HepG2 (cell line): ENCODE measurements around the gene GOT2. TPM values are rescaled to one million over a fixed set of nuclear protein-coding genes. Genes with fewer than 3 reads are reported as not detected.
A peak's percentile ranks its signal among the peaks of the same experiment; 100 is the strongest.

Source experiments
- ARID4A ChIP-seq: sonication (generic); formaldehyde crosslinking; IDR thresholded peaks from 2 replicates; pipeline ENCODE4 v1.5.0; 2020; ENCODE audit warnings: mild to moderate bottlenecking, missing genetic modification reagents, borderline replicate concordance
- KAT2B ChIP-seq: fragments of 150-350 bp; IDR thresholded peaks from 2 replicates; pipeline ENCODE4 v1.6.1; 2014; ENCODE audit warnings: low read depth, low read length, borderline replicate concordance
- MIXL1 ChIP-seq: IDR thresholded peaks from 2 replicates; pipeline ENCODE4 v1.6.1; 2016
- NFE2 ChIP-seq: sonication (generic); formaldehyde crosslinking; IDR thresholded peaks from 2 replicates; pipeline ENCODE4 v1.4.0; 2020; ENCODE audit warnings: missing genetic modification reagents
- SNRNP70 ChIP-seq: fragments of 200-400 bp; formaldehyde crosslinking; IDR thresholded peaks from 2 replicates; pipeline ENCODE4 v1.6.1; 2017; ENCODE audit warnings: mild to moderate bottlenecking, low read depth, low read length, moderate library complexity
- SSRP1 ChIP-seq: IDR thresholded peaks from 2 replicates; pipeline ENCODE4 v1.6.1; 2016; ENCODE audit warnings: control low read depth
- TRIM24 ChIP-seq: sonication (generic); formaldehyde crosslinking; IDR thresholded peaks from 2 replicates; pipeline ENCODE4 v1.8.0; 2022; ENCODE audit warnings: mild to moderate bottlenecking, missing genetic modification reagents
- ZBTB40 ChIP-seq, 2 experiments: fragments of 450-650 bp in 1 of 2; sonication (generic) in 1 of 2; formaldehyde crosslinking in 1 of 2; IDR thresholded peaks; 2 replicates each; pipeline versions ENCODE4 v1.6.1 to v1.8.0; 2016 to 2022; ENCODE audit warnings: antibody characterized with exemption in 1 of 2, mild to moderate bottlenecking in 1 of 2, missing genetic modification reagents in 1 of 2
- ZNF282 ChIP-seq: fragments of 450-650 bp; IDR thresholded peaks from 2 replicates; pipeline ENCODE4 v1.6.1; 2018; ENCODE audit not compliant: partially characterized antibody
- polyA plus RNA-seq, 8 experiments: library from polyadenylated mRNA; depleted of rRNA in 3 of 8; stranded (reverse) in 7 of 8; unstranded in 1 of 8; fragments of >200 nt; fragmentation: Illumina TruSeq in 4 of 8; extraction: Trizol in 4 of 8; gene quantifications; 2 replicates each; pipeline versions ENCODE4 v1.2.1 to v1.2.3, GENCODE V29; 2011 to 2016; ENCODE audit warnings: low read depth in 4 of 8, missing spikeins in 1 of 8, mixed read lengths in 1 of 8; ENCODE audit not compliant: insufficient read depth in 1 of 8
- total RNA-seq, 5 experiments: library from RNA; depleted of rRNA; stranded (reverse); fragments of >200 nt; fragmentation: Illumina TruSeq; extraction: Trizol; gene quantifications; 2 replicates each; pipeline ENCODE4 v1.2.3, GENCODE V29; 2016; ENCODE audit warnings: low read depth in 1 of 5
- TF ChIP-seq, protein P1 (sequence below): sonication (generic); formaldehyde crosslinking; IDR thresholded peaks from 2 replicates; pipeline ENCODE4 v1.8.0; 2022; ENCODE audit warnings: mild to moderate bottlenecking, missing genetic modification reagents
- TF ChIP-seq, protein P2 (sequence below): sonication (generic); formaldehyde crosslinking; IDR thresholded peaks from 2 replicates; pipeline ENCODE4 v1.4.0; 2020; ENCODE audit warnings: missing genetic modification reagents

Gene GOT2
- total and polyA plus RNA-seq, 2 of the 13 experiments (the other 11 are each of a cell fraction or from before 2014, with no cell fraction given), result 32.6 to 121 TPM

DNA sequence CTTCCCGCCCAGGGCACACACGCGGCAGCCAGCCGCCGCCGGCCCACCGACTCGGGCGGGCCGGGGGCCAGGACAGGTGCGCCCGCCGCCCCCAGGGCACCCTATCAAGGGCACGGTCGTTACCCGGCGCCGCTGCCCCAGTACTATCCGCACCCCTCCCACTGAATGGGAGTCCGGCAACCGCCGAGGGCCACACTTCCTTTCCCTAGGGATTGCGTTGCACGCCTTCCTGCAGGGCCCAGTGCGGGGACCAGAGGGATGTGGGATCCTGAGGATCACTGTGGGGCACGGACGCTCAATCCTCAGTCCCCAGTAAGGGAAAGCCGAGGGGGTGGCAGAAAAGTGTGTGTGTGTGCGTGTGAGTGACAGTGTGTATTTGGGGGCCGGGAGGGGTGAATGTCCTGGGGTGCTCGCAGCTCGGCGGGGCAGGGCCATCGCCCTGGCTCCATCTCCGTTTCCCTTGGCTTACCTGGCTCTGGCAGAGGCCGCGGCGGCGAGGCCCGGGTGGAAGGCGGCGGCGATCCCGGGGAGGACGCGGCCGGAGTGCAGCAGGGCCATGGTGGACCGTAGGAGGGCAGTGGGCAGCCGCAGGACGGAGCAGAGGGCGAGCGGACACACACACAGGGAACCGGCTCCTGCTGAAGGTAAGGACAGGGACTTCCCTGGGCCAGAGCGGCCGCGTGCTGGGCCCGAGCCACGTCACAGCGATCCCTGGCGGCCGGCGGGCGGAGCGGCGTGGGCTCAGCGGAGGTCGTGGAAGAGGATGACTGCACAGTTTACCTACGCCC is at the start of gene GOT2 (continued):
- TF ChIP-seq ZBTB40 (IDR thresholded peaks at IDR 0.05) (no peak), ZBTB40 (CRISPR knock-in tag; IDR thresholded peaks at IDR 0.05) (peak; percentile 57), KAT2B (no peak), TRIM24 (peak; percentile 72; the same call in 1 of the 2 replicates), SSRP1 (CRISPR knock-in tag) (peak; percentile 90), SNRNP70 (no peak), ZNF282 (no peak), MIXL1 (CRISPR knock-in tag) (peak; percentile 75; the same call in 1 of the 2 replicates), NFE2 (peak; percentile 94), ARID4A (CRISPR knock-in tag) (peak; percentile 98)
- TF ChIP-seq, protein P1, sequence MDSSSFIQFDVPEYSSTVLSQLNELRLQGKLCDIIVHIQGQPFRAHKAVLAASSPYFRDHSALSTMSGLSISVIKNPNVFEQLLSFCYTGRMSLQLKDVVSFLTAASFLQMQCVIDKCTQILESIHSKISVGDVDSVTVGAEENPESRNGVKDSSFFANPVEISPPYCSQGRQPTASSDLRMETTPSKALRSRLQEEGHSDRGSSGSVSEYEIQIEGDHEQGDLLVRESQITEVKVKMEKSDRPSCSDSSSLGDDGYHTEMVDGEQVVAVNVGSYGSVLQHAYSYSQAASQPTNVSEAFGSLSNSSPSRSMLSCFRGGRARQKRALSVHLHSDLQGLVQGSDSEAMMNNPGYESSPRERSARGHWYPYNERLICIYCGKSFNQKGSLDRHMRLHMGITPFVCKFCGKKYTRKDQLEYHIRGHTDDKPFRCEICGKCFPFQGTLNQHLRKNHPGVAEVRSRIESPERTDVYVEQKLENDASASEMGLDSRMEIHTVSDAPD, result no peak; the same call in 1 of the 2 replicates
- TF ChIP-seq, protein P2, sequence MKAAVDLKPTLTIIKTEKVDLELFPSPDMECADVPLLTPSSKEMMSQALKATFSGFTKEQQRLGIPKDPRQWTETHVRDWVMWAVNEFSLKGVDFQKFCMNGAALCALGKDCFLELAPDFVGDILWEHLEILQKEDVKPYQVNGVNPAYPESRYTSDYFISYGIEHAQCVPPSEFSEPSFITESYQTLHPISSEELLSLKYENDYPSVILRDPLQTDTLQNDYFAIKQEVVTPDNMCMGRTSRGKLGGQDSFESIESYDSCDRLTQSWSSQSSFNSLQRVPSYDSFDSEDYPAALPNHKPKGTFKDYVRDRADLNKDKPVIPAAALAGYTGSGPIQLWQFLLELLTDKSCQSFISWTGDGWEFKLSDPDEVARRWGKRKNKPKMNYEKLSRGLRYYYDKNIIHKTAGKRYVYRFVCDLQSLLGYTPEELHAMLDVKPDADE, result peak; percentile 91
